AG04450 (cell line): ENCODE results near the gene BTN3A1. TPM values are rescaled to one million over a fixed set of nuclear protein-coding genes. Genes with fewer than 3 reads are reported as not detected.
A peak's percentile ranks its signal among the peaks of the same experiment; 100 is the strongest.

Source experiments
- CTCF ChIA-PET: fragments of 300-600, 350-600 bp; formaldehyde crosslinking; extraction: SDS; loops from one replicate; lab custom pipeline; 2022; ENCODE audit warnings: antibody characterized with exemption, inconsistent platforms; lab: Charles Lee
- POLR2A ChIA-PET: fragments of 350-600 bp; formaldehyde crosslinking; extraction: SDS; loops from one replicate; lab custom pipeline; 2021; ENCODE audit warnings: antibody characterized with exemption, inconsistent platforms; lab: Yijun Ruan, JAX
- DNase-seq: peaks from one replicate; pipeline ENCODE4 v3.0.0-alpha.2; 2011; ENCODE audit warnings: low read depth, low spot score
- H3K27ac ChIP-seq: one replicate; pipeline ENCODE4 v1.5.1; 2012; ENCODE audit warnings: low read depth, low read length, control low read depth
- H3K27me3 ChIP-seq: one replicate; pipeline ENCODE4 v1.6.0; 2012; ENCODE audit warnings: low read length; ENCODE audit not compliant: control insufficient read depth, insufficient read depth
- H3K4me3 ChIP-seq: 2 replicates; pipeline ENCODE4 v1.5.1; 2011; ENCODE audit warnings: mild to moderate bottlenecking, low read depth, low read length, control low read depth
- H3K9me3 ChIP-seq: 2 replicates; pipeline ENCODE4 v1.5.1; 2012; ENCODE audit warnings: low read length; ENCODE audit not compliant: control insufficient read depth, insufficient read depth
- polyA plus RNA-seq: library from polyadenylated mRNA; depleted of rRNA; stranded (reverse); fragments of >200 nt; gene quantifications from 2 replicates; pipeline ENCODE4 v1.2.3, GENCODE V29; 2011
- TF ChIP-seq, protein P1 (sequence below): IDR thresholded peaks from 2 replicates; pipeline ENCODE4 v1.5.1; 2011; ENCODE audit warnings: low read depth, low read length, control low read depth, inconsistent platforms

BTN3A1 gene
- polyA plus RNA-seq, 1 experiment: 32.7 TPM

DNA sequence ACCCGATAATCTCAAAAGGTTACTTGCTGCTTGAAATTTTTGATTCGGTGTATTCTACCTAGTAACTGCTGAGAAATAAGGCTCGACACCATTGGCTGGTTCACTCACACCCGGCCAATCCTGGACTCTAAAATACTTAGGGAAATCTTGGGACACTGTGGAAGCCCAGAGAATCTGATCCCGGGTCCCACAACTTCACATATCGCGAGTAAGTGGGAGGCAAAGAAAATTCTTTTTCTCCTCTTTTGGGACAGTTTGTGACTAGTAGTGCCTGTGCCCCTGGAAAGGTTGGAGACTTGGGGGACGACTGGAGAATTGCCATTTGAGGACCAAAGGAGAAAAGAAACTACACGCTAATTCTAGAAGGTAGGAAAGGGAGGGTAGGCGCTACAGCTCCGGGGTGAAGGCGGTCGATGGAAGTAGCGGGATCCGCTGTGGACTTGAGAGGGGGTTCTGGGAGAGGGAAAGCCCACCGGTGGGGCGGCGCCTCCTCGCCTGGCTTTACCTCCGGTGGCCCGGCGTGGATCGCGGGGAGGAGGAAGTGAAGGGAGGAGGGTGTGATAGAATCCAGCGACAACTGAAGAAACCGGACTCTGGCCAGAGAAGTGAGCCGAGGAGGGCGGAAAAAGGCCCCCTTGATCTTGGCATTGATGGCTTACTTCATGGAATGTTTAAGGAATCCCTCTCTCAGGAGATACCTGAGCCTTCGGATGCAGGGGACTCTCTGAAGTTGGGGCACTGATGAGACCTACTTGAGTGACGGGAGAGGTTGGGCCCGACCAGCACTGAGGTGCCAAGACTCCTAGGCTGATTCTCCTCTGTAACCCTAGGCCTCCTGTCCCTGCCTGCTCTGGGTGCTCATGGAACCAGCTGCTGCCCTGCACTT lies 19.4 kb downstream of the BTN3A1 start:
- POLR2A ChIA-PET: no interaction called here

DNA sequence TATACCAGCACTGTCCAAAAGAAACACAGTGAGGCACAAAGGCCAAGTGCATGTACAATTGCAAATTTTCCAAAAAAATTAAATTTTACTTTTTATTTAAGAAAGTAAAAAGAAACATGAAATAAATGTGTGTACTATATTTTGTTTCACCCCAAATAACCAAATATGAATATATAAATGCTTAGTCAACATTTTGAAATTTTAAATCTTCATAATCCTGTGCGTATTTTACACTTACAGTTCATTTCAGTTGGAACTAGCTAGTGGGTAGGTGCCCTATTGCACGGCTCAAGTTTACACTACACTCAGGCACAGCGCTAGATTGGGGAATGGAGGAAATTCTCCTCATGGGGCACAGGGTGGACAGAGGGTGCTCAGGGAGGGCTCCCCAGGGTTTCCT lies 20.3 kb downstream of the BTN3A1 start:
- H3K4me3 ChIP-seq: peak overlapping the region; percentile 92

More for the DNA sequence above, 19.4 kb downstream of the BTN3A1 start:
- TF ChIP-seq, protein P1, sequence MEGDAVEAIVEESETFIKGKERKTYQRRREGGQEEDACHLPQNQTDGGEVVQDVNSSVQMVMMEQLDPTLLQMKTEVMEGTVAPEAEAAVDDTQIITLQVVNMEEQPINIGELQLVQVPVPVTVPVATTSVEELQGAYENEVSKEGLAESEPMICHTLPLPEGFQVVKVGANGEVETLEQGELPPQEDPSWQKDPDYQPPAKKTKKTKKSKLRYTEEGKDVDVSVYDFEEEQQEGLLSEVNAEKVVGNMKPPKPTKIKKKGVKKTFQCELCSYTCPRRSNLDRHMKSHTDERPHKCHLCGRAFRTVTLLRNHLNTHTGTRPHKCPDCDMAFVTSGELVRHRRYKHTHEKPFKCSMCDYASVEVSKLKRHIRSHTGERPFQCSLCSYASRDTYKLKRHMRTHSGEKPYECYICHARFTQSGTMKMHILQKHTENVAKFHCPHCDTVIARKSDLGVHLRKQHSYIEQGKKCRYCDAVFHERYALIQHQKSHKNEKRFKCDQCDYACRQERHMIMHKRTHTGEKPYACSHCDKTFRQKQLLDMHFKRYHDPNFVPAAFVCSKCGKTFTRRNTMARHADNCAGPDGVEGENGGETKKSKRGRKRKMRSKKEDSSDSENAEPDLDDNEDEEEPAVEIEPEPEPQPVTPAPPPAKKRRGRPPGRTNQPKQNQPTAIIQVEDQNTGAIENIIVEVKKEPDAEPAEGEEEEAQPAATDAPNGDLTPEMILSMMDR: no peak
- H3K27ac ChIP-seq: peak overlapping the region; percentile 74
- peaks cover 7% of the 10 kb centered on the region for H3K9me3 ChIP-seq
- H3K4me3 ChIP-seq: peak overlapping the region; percentile 92
- no peaks in the 10 kb centered on the region for H3K27me3 ChIP-seq
- peak; percentile 78 for DNase-seq
- CTCF ChIA-PET: interaction anchor here (2.3 kb wide), 1 partner anchor 80 kb away, joined by 11 read pairs; no protein-coding TSS in a partner anchor

DNA sequence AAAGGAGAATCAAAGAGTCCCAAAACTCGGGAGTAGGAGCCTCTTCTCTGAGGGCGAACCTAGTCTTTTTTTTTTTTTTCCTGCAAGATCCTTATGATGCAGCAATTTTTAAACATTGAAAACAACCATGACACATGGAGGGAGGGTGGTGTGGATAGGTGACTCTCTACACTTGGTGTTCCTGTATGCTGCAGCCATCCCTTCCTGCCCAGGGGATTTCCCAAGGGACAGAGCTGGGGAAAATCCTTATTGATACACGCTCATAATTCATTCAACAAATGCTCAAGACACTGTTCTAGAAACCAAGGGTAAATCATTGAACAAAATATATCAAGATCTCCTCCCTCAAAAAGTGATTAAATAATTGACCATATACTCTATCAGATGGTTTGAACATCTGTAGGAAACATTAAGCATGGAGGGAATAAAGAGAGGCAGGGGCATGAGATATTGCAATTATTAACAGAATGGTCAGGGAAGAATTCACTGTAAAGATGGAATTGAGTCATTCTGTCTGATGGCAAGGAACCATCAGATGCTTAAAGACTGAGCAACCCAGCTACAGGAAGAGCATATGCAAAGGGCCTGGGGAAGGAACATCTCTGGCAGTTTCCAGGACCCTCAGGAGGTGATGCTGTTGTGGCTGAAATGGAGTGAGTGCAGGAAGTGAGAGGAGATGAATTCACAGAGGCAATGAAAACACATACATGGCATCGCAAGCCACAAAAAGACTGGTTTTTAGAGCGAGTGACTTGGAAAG lies 24.8 kb downstream of the BTN3A1 start:
- H3K9me3 ChIP-seq: no peaks in the 10 kb centered on the region
- no peak overlapping the region for H3K27ac ChIP-seq
- TF ChIP-seq, protein P1: no peak
- no peaks in the 10 kb centered on the region for H3K27me3 ChIP-seq
- ChIA-PET POLR2A (no interaction called here), CTCF (no interaction called here)
- H3K4me3 ChIP-seq: no peak overlapping the region
- DNase-seq: no peak

More for the DNA sequence above, 20.3 kb downstream of the BTN3A1 start:
- Histone ChIP-seq H3K9me3 (peaks cover 7% of the 10 kb centered on the region), H3K27ac (no peak overlapping the region), H3K27me3 (no peaks in the 10 kb centered on the region)
- POLR2A ChIA-PET: no interaction called here
- TF ChIP-seq, protein P1: no peak
- CTCF ChIA-PET: interaction anchor here (1.3 kb wide), 1 partner anchor 82 kb away, joined by 3 read pairs; no protein-coding TSS in a partner anchor
- DNase-seq: no peak

DNA sequence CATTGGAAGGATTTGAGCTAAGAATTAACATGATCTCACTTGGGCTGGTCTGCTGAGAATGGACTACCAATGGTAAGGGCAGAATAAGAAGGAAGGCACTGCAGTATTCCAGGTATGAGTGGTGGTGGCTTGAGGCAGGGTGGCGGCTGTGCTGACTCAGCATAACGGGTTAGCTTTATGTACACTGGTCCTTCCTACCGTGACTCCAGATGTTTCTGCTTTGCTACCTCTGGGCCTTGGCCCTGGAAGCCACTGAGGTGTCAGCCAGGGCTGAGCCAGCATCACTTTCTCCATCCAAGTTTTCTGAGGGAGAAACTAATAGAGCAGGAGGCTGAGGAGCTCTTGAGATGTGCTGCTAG lies 25.4 kb downstream of the BTN3A1 start:
- Histone ChIP-seq H3K27ac (no peak overlapping the region), H3K9me3 (no peaks in the 10 kb centered on the region), H3K4me3 (no peak overlapping the region), H3K27me3 (no peaks in the 10 kb centered on the region)
- DNase-seq: no peak
- POLR2A ChIA-PET: interaction anchor here (0.6 kb wide), 1 partner anchor 25 kb away, joined by 3 read pairs; no protein-coding TSS in a partner anchor
- CTCF ChIA-PET: no interaction called here
- TF ChIP-seq, protein P1: no peak
